Astrocyte (in vitro differentiated cells and primary cell): Measurements from ENCODE around the gene ADGRG4.

Source experiments
- EZH2 ChIP-seq: IDR thresholded peaks from 2 replicates; pipeline ENCODE4 v1.6.1; 2012; ENCODE audit warnings: mild to moderate bottlenecking, low read length, inconsistent platforms; ENCODE audit not compliant: insufficient read depth
- TF ChIP-seq, protein P1 (sequence below): IDR thresholded peaks from 2 replicates; pipeline ENCODE4 v1.5.1; 2011; ENCODE audit warnings: low read depth, mild to moderate bottlenecking, inconsistent platforms, low read length, moderate library complexity; ENCODE audit not compliant: insufficient read depth

DNA sequence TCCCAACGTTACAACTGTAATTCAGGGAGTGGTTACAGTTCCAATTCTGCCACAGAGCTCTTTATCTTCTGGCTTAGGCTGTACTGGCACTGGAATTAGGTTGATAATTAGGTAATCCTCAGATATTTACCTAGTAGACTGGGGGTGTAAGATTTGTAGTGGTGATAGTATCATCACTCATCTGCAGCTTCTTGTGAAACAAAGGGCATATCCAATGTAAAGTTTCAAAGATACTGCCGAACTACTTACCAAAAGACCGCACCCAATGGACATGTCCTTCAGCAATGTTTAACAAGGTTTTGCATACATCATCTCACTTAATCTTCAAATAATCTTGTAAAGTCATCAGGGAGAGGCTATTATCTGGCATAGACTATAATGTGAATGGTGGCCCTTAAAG lies 20.8 kb downstream of the ADGRG4 start:
- TF ChIP-seq, protein P1, sequence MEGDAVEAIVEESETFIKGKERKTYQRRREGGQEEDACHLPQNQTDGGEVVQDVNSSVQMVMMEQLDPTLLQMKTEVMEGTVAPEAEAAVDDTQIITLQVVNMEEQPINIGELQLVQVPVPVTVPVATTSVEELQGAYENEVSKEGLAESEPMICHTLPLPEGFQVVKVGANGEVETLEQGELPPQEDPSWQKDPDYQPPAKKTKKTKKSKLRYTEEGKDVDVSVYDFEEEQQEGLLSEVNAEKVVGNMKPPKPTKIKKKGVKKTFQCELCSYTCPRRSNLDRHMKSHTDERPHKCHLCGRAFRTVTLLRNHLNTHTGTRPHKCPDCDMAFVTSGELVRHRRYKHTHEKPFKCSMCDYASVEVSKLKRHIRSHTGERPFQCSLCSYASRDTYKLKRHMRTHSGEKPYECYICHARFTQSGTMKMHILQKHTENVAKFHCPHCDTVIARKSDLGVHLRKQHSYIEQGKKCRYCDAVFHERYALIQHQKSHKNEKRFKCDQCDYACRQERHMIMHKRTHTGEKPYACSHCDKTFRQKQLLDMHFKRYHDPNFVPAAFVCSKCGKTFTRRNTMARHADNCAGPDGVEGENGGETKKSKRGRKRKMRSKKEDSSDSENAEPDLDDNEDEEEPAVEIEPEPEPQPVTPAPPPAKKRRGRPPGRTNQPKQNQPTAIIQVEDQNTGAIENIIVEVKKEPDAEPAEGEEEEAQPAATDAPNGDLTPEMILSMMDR, result no peak
- no peak for TF ChIP-seq EZH2
